NCI-H2196 treated with DMSO at 0.1 percent for 48 hours (cell line): Measurements from ENCODE around the gene CHST9.
"Not testable (repeated sequence)": the region's sequence is repeated elsewhere in the genome, so short reads cannot be mapped to it uniquely, and the experiment has no call there.

Experiments used
- DNase-seq: peaks from one replicate; lab custom pipeline; 2025; ENCODE audit not compliant: unreplicated experiment; lab: John Stamatoyannopoulos, UW

CHST9 gene

DNA sequence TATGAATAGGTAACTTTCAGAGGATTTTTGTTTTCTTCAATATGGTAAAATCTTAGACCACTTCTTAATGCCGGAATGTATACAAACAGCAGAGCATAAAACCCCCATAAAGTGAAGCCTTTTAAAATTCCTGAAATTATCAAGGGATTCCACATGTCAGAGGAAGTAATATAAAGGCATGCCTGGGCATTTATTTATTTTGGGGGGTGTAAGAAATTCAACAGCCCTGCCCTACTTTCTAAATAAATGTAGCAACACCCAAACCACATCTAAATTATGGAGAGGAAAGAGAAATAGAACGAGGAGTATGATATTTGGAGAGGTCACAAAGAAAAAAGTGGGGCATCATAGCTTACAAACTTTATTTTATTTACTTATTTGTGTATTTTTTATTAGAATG is 9.9 kb downstream of the CHST9 start:
- no peak for DNase-seq

DNA sequence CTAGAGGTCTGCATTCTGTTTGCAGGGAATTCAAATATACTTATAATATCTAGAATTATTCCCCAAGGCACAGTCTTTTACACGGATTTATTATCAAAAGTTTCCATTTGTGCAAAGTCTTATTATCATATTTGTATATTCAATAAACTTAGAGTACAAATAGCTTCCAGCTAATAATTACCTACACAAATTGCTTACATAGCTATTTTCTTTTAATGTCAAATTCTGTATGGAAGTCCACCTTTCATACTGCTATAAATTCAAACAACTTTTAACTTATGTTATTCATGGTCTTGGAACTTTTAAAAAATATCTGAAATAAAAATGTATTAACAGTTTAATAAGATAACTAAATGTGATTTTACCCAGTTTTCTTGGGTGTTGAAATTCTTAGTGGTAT is 13.1 kb downstream of the CHST9 start:
- no peak for DNase-seq

DNA sequence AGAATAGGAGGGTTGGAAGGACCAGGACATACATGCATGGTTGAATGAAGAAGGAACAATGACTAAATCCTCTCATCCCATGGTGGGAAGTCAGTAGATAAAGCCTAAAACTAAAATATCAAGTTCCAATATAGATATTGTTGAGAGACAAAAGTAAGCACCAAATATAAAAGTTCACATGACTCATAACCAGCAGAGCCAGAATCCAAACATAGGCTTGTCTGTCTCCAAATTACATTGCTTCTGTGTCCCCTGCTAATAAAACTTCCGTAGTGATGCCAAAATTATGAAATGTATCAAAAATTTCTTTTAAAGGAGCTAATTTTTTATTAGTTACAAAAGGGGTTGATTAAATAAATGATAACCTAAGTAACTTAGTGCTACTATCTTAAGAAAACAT is 19.7 kb downstream of the CHST9 start:
- no peak for DNase-seq

DNA sequence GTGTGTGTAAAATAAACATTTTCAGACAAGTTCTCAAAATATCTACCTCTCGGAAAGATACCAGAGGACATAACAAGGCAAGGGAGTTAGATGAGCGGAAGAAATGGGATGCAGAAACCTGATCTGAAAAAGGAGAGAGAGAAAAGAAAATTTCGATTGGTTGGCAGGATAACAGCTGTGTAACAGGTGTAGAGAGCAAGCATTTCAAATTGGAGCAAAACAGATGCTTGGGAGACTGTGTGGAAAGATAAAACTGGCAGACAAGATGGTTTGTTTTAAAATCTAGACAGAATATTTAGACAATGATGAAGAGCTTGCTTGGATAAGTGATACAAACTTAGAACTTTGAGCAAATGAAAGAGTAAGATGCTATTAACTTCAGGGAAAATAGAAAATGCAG is 20.2 kb downstream of the CHST9 start:
- DNase-seq = no peak

DNA sequence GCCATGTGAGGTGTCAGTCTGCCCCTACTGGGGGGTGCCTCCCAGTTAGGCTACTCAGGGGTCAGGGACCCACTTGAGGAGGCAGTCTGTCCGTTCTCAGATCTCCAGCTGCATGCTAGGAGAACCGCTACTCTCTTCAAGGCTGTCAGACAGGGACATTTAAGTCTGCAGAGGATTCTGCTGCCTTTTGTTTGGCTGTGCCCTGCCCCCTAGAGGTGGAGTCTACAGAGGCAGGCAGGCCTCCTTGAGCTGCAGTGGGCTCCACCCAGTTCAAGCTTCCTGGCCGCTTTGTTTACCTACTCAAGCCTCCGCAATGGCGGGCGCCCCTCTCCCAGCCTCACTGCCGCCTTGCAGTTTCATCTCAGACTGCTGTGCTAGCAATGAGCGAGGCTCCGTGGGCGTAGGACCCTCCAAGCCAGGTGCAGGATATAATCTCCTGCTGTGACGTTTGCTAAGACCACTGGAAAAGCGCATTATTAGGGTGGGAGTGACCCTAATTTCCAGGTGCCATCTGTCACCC is 21.9 kb downstream of the CHST9 start:
- DNase-seq = not testable (repeated sequence)

DNA sequence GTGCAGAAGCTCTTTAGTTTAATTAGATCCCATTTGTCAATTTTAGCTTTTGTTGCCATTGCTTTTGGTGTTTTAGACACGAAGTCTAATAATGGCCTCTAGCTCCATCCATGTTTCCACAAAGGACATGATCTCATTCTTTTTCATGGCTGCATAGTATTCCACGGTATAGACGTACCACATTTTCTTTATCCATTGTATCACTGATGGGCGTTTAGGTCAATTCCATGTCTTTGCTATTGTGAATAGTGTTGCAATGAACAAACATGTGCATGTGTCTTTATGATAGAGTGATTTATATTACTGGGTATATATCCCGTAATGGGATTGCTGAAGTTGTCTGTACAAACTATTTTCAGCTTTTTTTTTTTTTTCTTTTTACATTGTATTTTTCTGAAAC is 35.9 kb downstream of the CHST9 start:
- not testable (repeated sequence) for DNase-seq

DNA sequence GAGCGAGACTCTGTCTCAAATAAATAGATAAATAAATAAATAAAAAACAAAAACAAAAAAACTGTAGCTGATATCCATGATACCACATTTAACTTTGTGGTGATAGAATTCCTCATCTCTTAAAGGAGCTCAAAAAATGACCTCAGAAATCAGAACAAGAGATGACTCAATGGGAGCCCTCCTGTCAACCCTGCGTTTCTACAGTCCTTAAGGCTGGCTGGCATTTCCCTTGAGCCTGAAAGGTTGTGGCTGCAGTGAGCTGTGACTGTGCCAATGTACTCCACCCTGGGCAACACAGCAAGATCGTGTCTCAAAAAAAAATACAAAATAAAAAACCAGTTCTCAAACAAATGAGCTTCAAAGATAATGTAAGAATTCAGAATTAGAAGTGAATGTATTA is 40.4 kb downstream of the CHST9 start:
- no peak for DNase-seq

DNA sequence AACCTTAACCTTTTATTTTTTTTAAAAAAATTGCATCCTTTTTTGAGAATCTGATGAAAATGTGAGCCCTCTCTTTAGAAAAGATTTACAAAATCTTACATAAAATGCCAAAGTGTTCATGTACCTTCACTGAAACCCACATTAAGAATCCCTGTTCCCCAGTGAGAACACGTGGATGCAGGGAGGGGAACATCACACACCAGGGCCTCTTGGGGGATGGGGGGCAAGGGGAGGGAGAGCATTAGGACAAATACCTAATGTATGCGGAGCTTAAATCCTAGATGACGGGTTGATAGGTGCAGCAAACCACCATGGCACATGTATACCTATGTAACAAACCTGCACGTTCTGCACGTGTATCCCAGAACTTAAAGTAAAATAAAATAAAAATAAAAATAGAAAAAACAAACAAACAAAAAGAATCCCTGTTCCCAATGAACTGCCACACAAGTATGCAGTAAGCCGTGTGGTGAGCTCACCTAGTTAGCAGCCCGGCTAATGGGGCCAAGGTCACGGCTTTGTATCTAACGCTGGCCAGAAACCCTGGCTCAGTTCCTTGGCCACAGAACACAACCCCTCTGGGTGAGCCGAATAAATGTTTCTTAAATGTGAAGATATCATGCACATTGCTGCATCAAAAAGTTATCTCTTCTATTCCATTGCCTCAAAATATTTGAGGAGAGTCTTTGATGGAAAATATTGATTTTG is 41.4 kb downstream of the CHST9 start:
- no peak for DNase-seq

DNA sequence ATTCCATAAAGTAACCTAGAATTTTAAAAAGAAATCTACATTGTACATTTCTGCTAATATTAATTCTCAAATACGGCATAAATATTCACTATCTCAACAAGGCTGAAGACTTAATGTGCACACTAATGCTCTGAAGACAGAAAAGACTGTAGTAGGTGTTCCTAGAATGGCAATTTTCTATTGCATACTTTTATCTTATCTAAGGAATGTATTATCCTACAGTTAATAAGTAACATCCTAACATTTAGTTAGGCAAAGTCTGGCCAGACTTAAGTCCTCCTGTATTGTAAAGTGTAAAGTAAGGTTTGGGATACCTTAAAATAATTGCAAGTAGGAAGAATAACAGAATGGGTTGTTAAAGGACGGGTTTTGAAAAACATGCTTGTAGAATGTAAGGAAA is 42.2 kb downstream of the CHST9 start:
- DNase-seq = no peak

DNA sequence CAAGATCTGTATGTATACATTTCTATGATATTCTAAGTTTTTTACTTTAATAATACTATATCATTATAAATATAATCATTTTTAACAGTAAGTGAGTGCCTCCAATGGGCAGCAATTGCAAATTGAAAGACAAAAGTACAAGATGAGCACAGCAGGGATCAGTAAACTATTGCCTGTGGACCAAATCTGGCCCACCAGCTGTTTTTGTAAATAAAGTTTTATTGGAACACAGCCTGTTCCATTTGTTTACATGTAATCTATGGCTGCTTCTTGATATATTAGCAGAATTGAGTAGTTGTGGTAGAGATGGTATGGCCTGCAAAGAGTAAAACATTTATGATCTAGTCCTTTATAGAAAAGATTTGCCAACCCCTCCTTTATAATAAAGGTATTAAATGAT is 43.2 kb downstream of the CHST9 start:
- DNase-seq = no peak

DNA sequence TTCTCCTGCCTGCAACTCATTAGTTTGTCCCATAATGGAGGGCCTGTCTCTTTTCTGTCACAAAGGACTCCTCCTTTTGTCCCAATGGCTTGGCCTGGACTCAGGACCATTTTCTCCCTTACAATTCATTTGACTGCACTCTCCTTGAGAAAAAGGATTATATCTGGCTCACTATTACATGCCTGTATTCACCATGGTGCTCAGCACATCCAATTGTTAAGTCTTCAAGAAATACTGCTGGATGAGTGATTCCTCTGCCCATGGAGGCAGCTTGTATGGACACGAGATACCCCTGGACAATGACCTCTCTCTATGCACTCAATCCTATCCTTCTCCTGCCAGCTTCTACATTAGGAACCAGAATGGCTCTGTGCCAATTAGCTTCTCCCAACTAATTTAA is 47.0 kb downstream of the CHST9 start:
- no peak for DNase-seq

DNA sequence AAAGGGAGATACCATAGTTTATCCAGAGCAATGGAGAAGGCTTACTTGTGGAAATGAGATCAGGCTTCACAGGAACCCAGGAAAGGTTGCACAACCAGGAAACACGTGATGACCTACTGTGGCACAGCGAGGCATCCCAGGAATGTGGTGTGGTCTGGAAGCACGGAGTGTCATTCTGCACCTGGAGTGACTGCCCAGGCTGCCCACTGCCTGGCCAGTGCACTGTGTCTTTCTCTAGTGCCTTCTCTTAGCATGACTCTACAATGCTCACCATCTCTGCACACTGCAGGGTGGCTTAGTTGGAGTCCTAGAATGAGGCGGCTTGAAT is 48.9 kb downstream of the CHST9 start:
- DNase-seq = no peak

DNA sequence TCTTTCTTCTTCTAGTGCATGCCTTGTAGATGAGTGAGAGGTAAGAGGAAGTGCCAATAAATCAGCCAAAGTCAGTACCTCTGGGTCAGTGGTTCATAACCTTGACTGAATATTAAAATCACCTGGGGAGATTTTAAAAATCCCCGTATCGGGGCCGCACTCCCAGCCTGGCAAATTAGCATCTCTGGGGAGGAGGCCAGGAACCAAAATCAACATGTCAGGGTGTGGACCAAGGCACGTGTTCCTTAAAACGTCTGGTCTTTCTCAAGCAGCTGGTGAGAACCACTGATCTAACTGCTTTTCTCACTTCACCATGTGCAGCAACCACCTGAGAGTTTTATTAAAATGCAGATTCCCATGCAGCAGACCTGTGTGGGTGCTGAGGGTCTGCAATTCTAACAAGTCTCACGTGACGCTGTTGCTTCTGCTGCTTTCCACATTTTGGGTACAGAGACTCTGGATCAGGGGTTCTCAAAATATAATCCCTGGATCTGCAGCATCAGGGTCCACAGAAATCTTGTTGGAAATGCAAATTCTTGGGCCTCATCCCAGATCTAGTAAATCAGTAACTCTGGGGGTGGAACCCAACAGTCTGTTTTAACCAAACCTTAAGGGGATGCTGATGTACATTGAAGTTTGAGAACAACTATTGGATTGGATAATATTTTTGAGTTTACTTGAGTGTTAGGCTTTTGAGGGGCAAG is 49.5 kb downstream of the CHST9 start:
- DNase-seq = no peak

DNA sequence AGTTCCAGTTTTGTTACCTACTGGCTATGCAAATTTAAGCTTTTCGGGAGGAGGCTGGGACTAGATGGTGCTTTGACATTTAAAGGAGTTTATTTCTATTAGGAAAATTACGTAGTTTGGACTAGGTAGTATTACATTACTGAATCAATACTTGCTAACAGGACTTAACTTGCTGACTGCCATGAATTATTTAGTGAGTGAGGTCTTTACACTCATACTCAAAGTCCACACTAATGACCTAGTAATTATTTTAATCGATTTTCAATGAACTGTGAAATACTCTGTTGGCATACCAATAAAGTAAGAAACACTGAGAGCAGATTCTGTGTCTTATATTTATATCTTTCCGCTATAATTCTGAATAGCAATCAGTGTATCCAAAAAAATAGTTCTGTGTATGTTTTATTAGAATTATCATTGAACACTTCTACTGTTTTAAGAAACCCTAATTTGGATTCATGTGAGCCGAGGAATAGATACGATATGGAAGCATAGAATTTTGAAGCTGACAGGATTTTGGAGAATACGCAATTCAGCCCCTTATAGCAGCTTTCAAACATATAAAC is 55.0 kb downstream of the CHST9 start:
- DNase-seq = no peak

DNA sequence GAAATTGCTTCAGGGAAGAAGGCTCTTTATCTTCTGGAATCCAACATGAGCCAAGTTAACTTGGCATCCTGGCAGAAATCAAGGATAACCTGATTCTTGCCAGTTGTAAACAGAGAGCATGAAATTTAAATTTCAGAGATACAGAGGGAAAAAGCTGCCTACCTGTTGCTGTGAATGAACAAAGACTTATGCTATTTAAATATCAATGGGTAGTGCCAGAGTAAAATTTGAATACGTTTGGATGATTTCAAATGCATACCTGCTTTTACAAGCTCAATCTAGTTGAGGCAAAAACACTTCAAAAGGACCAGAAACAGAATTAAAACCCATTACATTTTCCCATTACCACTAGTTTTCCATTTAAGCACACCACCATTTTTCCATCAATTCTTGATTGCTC is 60.9 kb downstream of the CHST9 start:
- DNase-seq = no peak

DNA sequence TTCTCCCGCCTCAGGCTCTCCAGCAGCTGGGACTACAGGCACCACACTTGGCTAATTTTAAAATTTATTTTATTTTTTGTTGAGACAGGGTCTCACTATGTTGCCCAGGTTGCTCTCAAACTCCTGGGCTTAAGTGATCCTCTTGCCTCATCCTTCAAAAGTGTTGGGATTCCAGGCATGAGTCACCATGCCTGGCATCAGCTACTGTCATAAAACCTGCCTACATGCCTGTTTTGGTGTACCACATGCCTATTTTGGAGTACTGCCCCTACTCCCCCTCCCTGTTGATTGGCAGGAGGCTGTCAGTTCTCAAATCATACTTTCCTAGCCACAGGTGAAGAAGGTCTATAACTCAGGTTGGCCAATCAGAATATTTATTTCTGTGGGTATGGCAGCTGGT is 64.0 kb downstream of the CHST9 start:
- DNase-seq = no peak

DNA sequence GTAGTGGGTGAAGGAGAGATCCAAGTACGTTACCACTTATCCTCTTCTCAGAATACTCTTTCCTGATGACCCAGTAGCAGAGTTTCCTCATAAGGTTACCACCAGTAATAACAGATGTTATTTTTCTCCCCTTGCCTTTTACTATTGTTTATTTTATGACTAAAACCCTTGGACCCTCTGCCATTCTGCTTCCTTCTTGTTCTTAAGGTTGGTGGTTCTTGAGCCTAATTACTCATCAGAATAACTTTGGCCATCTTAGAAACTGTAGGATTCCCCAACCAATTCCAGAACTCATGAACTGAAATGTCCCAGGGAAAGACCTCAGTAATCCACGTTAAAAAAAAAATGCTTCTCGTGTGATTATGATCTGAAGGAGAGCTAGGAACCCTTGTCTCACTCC is 64.9 kb downstream of the CHST9 start:
- DNase-seq = no peak

DNA sequence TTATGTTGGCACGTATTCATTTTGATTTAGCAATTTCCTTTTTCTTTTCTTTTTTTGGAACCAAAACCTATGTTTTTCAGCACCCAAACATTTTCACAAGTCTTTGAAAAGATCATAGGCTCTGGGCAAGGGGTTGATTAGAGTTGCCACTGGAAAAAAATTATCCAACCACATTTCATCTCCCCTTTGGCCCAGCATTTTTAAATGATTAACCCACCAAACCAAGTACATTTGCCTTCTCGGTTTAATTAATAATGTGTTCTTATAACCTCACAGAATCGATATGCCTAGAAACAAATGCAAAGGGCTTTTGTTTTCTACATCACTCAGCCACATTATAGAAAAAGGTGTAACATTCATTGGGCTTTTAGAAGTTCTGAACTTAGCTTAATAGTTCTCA is 66.1 kb downstream of the CHST9 start:
- DNase-seq = no peak

DNA sequence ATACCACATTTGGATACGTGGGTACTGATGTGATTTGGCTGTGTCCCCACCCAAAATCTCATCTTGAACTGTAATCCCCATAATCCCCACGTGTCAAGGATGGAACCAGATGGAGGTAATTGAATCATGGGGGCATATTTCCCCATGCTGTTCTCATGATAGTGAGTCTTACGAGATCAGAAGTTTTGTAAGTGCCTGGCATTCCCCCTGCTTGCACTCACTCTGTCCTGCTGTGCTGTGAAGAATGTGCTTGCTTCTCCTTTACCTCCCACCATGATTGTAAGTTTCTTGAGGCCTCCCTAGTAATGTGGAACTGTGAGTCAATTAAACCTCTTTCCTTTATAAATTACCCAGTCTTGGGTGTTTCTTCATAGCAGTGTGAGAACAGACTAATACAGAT is 70.3 kb downstream of the CHST9 start:
- no peak for DNase-seq

DNA sequence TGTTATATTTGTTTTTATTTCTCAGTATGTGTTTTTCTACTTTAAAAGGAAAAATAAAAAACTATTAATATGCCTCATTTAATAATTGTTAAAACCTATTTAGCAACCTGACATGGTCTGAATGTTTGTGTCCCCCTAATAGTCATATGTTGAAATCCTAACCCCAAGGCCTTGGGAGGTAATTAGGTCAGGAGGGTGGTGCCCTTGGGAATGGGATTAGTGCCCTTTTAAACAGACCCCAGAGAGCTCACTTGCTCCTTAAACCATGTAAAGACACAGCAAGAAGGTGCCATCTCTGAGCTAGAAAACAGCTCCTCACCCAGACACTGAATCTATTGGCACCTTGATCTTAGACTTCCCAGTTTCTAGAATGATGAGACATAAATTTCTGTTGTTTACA is 71.8 kb downstream of the CHST9 start:
- DNase-seq = no peak

DNA sequence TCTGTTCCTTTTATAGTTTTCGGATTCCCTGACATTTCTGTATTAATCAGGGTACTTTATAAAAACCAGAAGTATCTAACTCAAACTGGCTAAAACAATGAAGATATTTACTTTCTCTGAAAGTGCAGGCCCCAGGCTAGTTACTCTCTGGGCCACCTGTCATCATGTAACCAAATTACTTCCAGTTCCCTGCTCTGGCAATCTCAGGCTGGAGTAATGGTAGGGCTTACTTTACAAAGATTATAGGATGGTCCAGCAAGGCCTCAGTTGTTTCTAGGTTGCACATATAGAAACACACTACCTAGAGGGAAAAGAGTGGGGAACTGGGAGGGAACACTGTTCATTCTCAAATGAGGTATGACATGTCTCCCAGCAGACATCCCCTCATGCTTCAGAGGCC is 74.8 kb downstream of the CHST9 start:
- DNase-seq = no peak

DNA sequence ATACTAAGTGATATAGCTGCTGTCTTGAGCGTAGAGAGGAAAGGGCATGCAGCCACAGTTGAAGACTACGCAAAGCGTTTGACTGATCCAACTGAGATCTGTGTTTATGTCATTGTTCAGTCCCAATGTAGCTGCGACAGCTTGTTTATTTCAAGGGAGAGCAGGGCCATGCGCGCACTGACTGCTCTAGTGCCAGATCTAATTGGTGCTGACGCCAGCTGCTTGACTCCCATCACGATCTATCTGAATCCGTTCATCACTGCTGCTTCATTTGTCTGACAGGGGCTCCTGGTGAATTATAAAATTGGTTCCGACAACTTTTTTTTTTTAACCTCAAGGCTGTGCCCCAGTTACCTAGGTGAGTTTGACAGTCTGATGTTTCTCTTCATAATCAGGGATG is 75.7 kb downstream of the CHST9 start:
- no peak for DNase-seq

DNA sequence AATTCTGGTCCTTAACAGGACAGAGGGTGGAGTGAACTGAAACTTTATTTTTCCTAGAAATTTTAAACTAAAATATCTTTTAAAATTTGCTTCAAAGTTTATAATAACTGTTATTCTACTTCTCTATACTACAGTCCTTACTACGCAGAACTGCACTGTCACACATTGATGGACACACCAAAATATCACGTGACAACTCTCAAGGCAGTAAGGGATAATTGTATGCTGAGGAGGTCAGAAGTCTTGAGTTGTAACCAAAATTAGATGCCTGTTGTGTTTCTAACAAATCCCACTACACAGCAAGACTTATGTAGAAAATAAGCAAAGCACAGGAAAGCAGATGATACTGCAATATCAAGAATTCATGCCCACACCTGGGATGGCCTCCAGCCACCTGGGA is 76.3 kb downstream of the CHST9 start:
- DNase-seq = no peak
